ENCODE results near the gene TREML2.
A peak's percentile ranks its signal among the peaks of the same experiment; 100 is the strongest.

TREML2 gene

GRCh38 chr6:41171908-41172307 is 29.0 kb downstream of the TREML2 start:
- H3K9ac ChIP-seq (ENCODE audit: low read length) = no peak overlapping the region
- peak overlapping the region; percentile 7 for H3K4me3 ChIP-seq (ENCODE audit: low read length)
- H3K4me1 ChIP-seq (ENCODE audit: control insufficient read depth, low read depth, low read length) = peaks cover 19% of the 10 kb centered on the region
- no peaks in the 10 kb centered on the region for H3K27me3 ChIP-seq (ENCODE audit: control insufficient read depth, insufficient read depth, low read length)
- no peaks in the 10 kb centered on the region for H3K9me3 ChIP-seq (ENCODE audit: control insufficient read depth, low read depth, low read length)
- peak overlapping the region; percentile 85 for H3K27ac ChIP-seq (ENCODE audit: low read length)
- H3K36me3 ChIP-seq (ENCODE audit: control insufficient read depth, low read depth, low read length) = no peaks in the 10 kb centered on the region

GRCh38 chr6:41170547-41171160 is 30.3 kb downstream of the TREML2 start:
- H3K36me3 ChIP-seq (ENCODE audit: control insufficient read depth, low read depth, low read length) = no peaks in the 10 kb centered on the region
- H3K9me3 ChIP-seq (ENCODE audit: control insufficient read depth, low read depth, low read length) = no peaks in the 10 kb centered on the region
- H3K27me3 ChIP-seq (ENCODE audit: control insufficient read depth, insufficient read depth, low read length) = no peaks in the 10 kb centered on the region
- no peak overlapping the region for H3K27ac ChIP-seq (ENCODE audit: low read length)
- H3K9ac ChIP-seq (ENCODE audit: low read length) = no peak overlapping the region
- H3K4me3 ChIP-seq (ENCODE audit: low read length) = no peak overlapping the region
- H3K4me1 ChIP-seq (ENCODE audit: control insufficient read depth, low read depth, low read length) = peaks cover 19% of the 10 kb centered on the region

GRCh38 chr6:41167173-41167963 is 33.6 kb downstream of the TREML2 start:
- no peaks in the 10 kb centered on the region for H3K9me3 ChIP-seq (ENCODE audit: control insufficient read depth, low read depth, low read length)
- no peak overlapping the region for H3K27ac ChIP-seq (ENCODE audit: low read length)
- H3K27me3 ChIP-seq (ENCODE audit: control insufficient read depth, insufficient read depth, low read length) = no peaks in the 10 kb centered on the region

GRCh38 chr6:41164551-41165120 is 36.3 kb downstream of the TREML2 start:
- Histone ChIP-seq H3K9me3 (ENCODE audit: control insufficient read depth, low read depth, low read length) (no peaks in the 10 kb centered on the region), H3K9ac (ENCODE audit: low read length) (no peak overlapping the region), H3K4me3 (ENCODE audit: low read length) (no peak overlapping the region), H3K36me3 (ENCODE audit: control insufficient read depth, low read depth, low read length) (no peaks in the 10 kb centered on the region), H3K27me3 (ENCODE audit: control insufficient read depth, insufficient read depth, low read length) (no peaks in the 10 kb centered on the region), H3K4me1 (ENCODE audit: control insufficient read depth, low read depth, low read length) (no peaks in the 10 kb centered on the region), H3K27ac (ENCODE audit: low read length) (no peak overlapping the region)

More at GRCh38 chr6:41167173-41167963, 33.6 kb downstream of the TREML2 start:
- H3K36me3 ChIP-seq (ENCODE audit: control insufficient read depth, low read depth, low read length) = no peaks in the 10 kb centered on the region
- H3K4me1 ChIP-seq (ENCODE audit: control insufficient read depth, low read depth, low read length) = peaks cover 19% of the 10 kb centered on the region
- no peak overlapping the region for H3K4me3 ChIP-seq (ENCODE audit: low read length)
- no peak overlapping the region for H3K9ac ChIP-seq (ENCODE audit: low read length)

GRCh38 chr6:41163419-41163717 is 37.6 kb downstream of the TREML2 start:
- Histone ChIP-seq H3K27me3 (ENCODE audit: control insufficient read depth, insufficient read depth, low read length) (no peaks in the 10 kb centered on the region), H3K4me1 (ENCODE audit: control insufficient read depth, low read depth, low read length) (no peaks in the 10 kb centered on the region), H3K36me3 (ENCODE audit: control insufficient read depth, low read depth, low read length) (no peaks in the 10 kb centered on the region), H3K4me3 (ENCODE audit: low read length) (no peak overlapping the region), H3K27ac (ENCODE audit: low read length) (no peak overlapping the region), H3K9me3 (ENCODE audit: control insufficient read depth, low read depth, low read length) (no peaks in the 10 kb centered on the region), H3K9ac (ENCODE audit: low read length) (no peak overlapping the region)

GRCh38 chr6:41162687-41163418 is 38.1 kb downstream of the TREML2 start, which contains the start of gene TREM2:
TREM2 (minus strand) TSS chr6:41163116; CDS start chr6:41163082, 34 bp downstream.
- Histone ChIP-seq H3K36me3 (ENCODE audit: control insufficient read depth, low read depth, low read length) (no peaks in the 10 kb centered on the region), H3K4me1 (ENCODE audit: control insufficient read depth, low read depth, low read length) (no peaks in the 10 kb centered on the region), H3K4me3 (ENCODE audit: low read length) (no peak within 1 kb of the TSS), H3K9ac (ENCODE audit: low read length) (no peak within 1 kb of the TSS), H3K9me3 (ENCODE audit: control insufficient read depth, low read depth, low read length) (no peaks in the 10 kb centered on the region), H3K27ac (ENCODE audit: low read length) (no peak within 1 kb of the TSS), H3K27me3 (ENCODE audit: control insufficient read depth, insufficient read depth, low read length) (no peaks in the 10 kb centered on the region)

GRCh38 chr6:41161851-41162552 is 38.9 kb downstream of the TREML2 start:
- Histone ChIP-seq H3K9ac (ENCODE audit: low read length) (no peak overlapping the region), H3K27ac (ENCODE audit: low read length) (no peak overlapping the region), H3K27me3 (ENCODE audit: control insufficient read depth, insufficient read depth, low read length) (no peaks in the 10 kb centered on the region), H3K4me1 (ENCODE audit: control insufficient read depth, low read depth, low read length) (no peaks in the 10 kb centered on the region), H3K9me3 (ENCODE audit: control insufficient read depth, low read depth, low read length) (no peaks in the 10 kb centered on the region), H3K4me3 (ENCODE audit: low read length) (no peak overlapping the region), H3K36me3 (ENCODE audit: control insufficient read depth, low read depth, low read length) (no peaks in the 10 kb centered on the region)

- no peaks in the 10 kb centered on the region for H3K4me1 ChIP-seq (ENCODE audit: control insufficient read depth, low read depth, low read length)
- H3K27ac ChIP-seq (ENCODE audit: low read length) = no peak overlapping the region
- no peaks in the 10 kb centered on the region for H3K9me3 ChIP-seq (ENCODE audit: control insufficient read depth, low read depth, low read length)
- no peak overlapping the region for H3K4me3 ChIP-seq (ENCODE audit: low read length)
- H3K36me3 ChIP-seq (ENCODE audit: control insufficient read depth, low read depth, low read length) = no peaks in the 10 kb centered on the region
- H3K9ac ChIP-seq (ENCODE audit: low read length) = no peak overlapping the region
- no peaks in the 10 kb centered on the region for H3K27me3 ChIP-seq (ENCODE audit: control insufficient read depth, insufficient read depth, low read length)
These were observed 39.6 kb downstream of the TREML2 start for GRCh38 chr6:41161380-41161779.

GRCh38 chr6:41160933-41161332 is 40.0 kb downstream of the TREML2 start:
- H3K27ac ChIP-seq (ENCODE audit: low read length) = no peak overlapping the region
- H3K4me1 ChIP-seq (ENCODE audit: control insufficient read depth, low read depth, low read length) = no peaks in the 10 kb centered on the region
- H3K27me3 ChIP-seq (ENCODE audit: control insufficient read depth, insufficient read depth, low read length) = no peaks in the 10 kb centered on the region

GRCh38 chr6:41159415-41160082 is 41.4 kb downstream of the TREML2 start:
- Histone ChIP-seq H3K4me3 (ENCODE audit: low read length) (no peak overlapping the region), H3K27me3 (ENCODE audit: control insufficient read depth, insufficient read depth, low read length) (no peaks in the 10 kb centered on the region), H3K36me3 (ENCODE audit: control insufficient read depth, low read depth, low read length) (no peaks in the 10 kb centered on the region), H3K4me1 (ENCODE audit: control insufficient read depth, low read depth, low read length) (no peaks in the 10 kb centered on the region), H3K9me3 (ENCODE audit: control insufficient read depth, low read depth, low read length) (no peaks in the 10 kb centered on the region), H3K27ac (ENCODE audit: low read length) (no peak overlapping the region), H3K9ac (ENCODE audit: low read length) (no peak overlapping the region)

More at GRCh38 chr6:41160933-41161332, 40.0 kb downstream of the TREML2 start:
- Histone ChIP-seq H3K4me3 (ENCODE audit: low read length) (no peak overlapping the region), H3K36me3 (ENCODE audit: control insufficient read depth, low read depth, low read length) (no peaks in the 10 kb centered on the region), H3K9ac (ENCODE audit: low read length) (no peak overlapping the region), H3K9me3 (ENCODE audit: control insufficient read depth, low read depth, low read length) (no peaks in the 10 kb centered on the region)

Measured in iPS-18a (cell line).